Heart left ventricle (tissue), 13 donors: ENCODE data around the gene MTUS2.

ENCODE experiments used
- CTCF ChIP-seq, 12 donors: fragments of 200-600 bp; sonication (generic) in 4 of 12; IDR thresholded peaks; one replicate each; pipeline versions ENCODE4 v1.5.0 to v1.8.0; 2018 to 2022; ENCODE audit warnings: antibody characterized with exemption in 12 of 12, mild to moderate bottlenecking in 5 of 12
- POLR2A ChIP-seq, 2 donors: fragments of 450-650 bp; IDR thresholded peaks; one replicate each; pipeline ENCODE4 v1.6.1; 2017; ENCODE audit warnings: antibody characterized with exemption in 2 of 2, mild to moderate bottlenecking in 2 of 2, moderate library complexity in 2 of 2
- donor health status: ischemic (EF 13 %, LVEDD 7.1; RV severe dilation, severe dysfunction).
- donor health status: DM: no; HTN: yes; CAD: no.
- donor health status: DM: no; HTN: no; CAD: no.
- donor health status: ischemic (EF 25% LVEDD 6.9; RV normal size, moderate dysfunction).
- donor health status: ischemic (EF 25% LVEDD 5.7; RV mildly dilated, moderate dysfunction).
- donor health status: ischemic (EF 35%, LVEDD 5.7; RV mildly dilated, moderate dysfunction).
- donor health status: nonischemic (EF 11% LVEDD 7.7; RV severe dilation, severe dysfunction).
- donor health status: DM: yes; HTN: yes; CAD: no.
- donor health status: PGD.
- donor health status: ischemic (EF 29% LVEDD 5.4; RV normal size, mild dysfunction).
- donor health status: nonischemic (EF 23%, LVEDD 6.1; RV moderate dilation, normal function).

DNA sequence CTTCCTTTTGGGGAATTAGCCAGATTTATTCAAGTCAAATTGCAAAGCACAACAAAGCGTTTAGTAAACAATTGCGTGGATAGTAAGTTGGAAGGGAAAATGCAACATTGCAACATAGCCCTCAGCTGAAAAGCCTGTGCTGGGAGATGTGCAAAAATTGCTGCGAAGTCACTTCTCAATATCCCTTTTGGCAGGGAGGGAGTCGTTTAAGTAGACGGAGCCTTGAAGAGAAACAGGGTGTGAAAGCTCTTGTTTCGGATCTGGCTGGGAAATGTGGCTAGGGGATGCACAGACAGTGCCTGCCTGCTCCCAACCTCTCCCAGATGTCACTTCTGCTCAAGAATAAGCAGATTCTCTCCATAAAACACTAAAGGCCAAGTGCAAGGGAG is 718.5 kb downstream of the MTUS2 start:
- TF ChIP-seq CTCF (IDR thresholded peaks at IDR 0.05) (no peak), POLR2A (IDR thresholded peaks at IDR 0.05) (no peak)
